AG09319 (cell line): Measurements from ENCODE around the gene CDH4.

ENCODE experiments used
- DNase-seq: peaks from one replicate; pipeline ENCODE4 v3.0.0-alpha.2; 2010; ENCODE audit warnings: low read depth; ENCODE audit errors: extremely low read depth
- TF ChIP-seq, protein P1 (sequence below): IDR thresholded peaks from 2 replicates; pipeline ENCODE4 v1.5.1; 2011; ENCODE audit warnings: low read depth, mild to moderate bottlenecking, inconsistent platforms, low read length, moderate library complexity

The CDH4 gene

DNA sequence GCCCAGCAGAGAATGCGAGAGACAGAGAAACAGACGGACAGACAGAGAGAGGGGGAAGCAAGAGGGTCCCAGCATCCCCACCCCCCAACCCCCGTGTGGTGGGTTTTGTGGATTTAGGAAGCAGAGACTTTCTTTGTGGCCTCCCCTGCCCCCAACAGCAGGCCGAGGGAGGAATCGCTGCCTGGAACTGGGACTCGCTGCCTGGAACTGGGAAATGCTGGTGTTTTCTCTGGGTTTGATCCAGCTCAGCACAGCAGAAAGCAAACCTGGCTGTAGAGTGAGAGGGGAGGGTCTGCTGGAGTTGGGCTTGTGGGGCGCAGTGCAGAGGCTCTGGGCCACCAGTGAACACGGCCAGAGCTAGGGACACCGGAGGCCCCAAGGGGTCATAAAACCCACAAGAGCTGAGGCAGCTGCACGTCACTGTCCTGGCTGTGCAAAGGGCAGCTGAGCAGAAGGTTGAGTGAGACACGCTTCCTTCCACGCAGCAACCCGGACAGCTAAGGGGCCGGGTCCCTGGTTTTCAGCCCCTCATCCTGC lies 631.9 kb downstream of the CDH4 start:
- no peak for DNase-seq
- TF ChIP-seq, protein P1, sequence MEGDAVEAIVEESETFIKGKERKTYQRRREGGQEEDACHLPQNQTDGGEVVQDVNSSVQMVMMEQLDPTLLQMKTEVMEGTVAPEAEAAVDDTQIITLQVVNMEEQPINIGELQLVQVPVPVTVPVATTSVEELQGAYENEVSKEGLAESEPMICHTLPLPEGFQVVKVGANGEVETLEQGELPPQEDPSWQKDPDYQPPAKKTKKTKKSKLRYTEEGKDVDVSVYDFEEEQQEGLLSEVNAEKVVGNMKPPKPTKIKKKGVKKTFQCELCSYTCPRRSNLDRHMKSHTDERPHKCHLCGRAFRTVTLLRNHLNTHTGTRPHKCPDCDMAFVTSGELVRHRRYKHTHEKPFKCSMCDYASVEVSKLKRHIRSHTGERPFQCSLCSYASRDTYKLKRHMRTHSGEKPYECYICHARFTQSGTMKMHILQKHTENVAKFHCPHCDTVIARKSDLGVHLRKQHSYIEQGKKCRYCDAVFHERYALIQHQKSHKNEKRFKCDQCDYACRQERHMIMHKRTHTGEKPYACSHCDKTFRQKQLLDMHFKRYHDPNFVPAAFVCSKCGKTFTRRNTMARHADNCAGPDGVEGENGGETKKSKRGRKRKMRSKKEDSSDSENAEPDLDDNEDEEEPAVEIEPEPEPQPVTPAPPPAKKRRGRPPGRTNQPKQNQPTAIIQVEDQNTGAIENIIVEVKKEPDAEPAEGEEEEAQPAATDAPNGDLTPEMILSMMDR = no peak

DNA sequence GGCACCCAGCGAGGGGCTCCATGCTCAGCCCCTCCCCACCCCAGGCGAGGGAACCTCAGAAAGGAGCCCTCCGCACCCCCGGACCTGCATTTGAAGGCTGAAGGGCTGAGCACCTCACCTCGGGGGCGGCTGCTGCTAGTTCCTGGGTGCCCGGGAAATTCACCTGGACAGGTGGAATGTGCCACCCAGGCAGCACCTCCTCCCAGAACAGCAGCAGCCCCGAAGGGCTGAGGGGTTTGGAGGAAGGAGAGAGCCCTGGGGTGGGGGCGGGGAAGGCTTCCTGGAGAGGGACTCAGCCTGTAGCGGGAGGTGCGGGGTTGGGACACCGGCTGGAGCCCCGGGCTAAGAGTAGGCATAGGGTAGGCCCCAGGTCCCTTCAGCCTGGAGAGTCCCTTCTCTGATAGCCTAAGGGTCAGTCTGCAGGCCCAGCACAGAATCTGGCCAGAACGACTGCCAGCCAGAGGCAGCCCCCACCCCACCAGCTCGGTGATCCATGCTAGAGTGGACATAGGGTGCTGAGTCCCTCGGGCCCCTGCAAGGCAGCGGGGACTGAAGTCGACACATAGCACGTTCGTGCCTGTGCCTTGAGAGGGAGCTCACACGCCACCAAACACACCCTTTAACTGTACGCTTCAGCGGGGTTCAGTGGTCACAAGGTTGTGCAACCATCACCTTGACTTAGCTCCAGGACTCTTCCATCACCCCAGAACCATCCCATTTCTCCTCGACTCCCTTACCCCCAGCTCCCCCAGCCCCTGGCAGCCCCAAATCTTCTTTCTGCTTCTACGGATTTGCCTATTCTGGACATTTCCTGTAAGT lies 632.7 kb downstream of the CDH4 start:
- TF ChIP-seq, protein P1 = no peak
- DNase-seq = no peak

DNA sequence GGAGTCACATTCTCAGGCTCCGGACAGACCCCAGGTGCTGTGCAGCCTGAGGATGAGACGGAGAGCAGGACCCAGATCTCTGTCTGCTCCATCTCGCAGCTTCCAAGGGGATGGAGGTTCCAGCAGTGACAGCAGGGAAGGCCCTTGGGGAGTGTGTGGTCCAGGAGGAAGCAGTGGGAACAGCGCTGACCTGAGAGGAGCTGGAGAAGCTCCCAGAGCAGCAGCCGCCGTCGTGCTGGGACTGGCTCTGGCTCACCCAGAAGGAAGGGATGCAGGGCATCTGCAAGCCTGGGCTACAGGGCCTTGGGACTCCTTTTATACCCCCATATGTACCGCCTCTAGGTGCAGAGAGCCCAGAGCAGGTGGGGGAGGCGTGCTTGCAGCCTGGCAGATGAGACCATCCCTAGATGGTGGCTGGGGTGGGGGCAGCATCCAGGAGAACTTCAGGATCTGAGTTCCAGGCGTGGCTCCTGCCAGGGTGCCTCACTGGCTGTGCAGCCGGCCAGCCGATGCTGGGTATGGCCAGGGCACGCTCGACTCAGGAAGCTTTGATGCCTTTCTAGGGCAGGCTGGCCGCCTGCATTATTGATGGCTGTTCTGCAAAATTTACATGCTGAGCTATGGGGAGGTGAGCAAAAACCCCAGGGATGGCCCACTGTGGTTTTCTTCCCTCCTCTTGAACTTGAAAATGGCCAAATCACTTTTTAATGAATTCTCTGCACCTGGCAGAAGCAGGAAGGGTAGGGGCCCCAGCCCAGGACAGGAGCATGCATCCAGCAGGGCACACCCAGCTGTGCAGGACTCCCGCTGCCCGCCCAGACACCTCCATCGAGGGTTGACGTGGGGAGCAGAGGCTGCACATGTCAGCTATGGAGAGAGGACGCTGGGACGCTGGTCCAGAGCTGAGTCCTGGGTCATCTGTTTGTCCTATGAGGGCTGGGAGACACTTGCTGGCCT lies 634.0 kb downstream of the CDH4 start:
- TF ChIP-seq, protein P1 = no peak
- no peak for DNase-seq

DNA sequence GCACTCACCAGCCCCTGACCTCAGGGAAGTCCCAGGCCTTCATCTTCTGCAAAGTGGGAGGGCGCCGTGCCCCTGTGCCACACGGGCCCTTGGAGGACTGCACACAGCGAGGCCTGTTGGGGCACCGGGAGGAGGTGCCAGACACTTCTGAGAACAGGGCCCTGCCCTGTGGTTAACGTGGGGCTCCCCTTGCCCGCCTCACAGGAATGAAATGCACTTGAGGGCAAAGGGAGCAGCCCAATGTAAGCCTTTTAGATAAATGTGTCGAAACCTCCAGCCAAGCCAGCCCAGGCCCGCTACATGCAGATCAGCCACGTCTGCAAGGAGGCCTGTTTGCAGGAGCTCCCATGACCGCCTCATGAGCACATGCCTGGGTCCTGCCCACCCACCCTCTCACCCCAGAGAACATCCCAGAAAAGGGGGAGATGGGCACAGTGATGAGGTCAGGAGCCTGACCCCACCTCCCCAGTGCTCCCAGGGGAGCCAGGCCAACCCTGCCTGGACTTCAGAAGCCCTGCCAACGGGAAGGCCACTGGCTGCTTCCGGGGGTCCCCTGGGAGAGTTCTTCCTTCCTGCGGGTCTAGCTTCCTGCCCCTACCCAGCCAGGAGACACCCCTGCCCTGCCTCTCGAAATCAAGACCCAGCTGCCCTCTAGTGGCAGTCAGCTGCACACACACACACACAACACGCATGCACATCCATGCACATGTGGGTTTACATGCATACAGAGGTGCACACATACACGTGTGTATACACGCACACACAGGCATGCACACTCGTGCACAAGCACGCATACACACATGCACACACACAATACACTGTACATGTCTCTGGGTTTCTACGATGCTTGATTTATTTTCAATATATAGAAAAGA lies 634.9 kb downstream of the CDH4 start:
- TF ChIP-seq, protein P1 = peak; percentile 68
- no peak for DNase-seq

DNA sequence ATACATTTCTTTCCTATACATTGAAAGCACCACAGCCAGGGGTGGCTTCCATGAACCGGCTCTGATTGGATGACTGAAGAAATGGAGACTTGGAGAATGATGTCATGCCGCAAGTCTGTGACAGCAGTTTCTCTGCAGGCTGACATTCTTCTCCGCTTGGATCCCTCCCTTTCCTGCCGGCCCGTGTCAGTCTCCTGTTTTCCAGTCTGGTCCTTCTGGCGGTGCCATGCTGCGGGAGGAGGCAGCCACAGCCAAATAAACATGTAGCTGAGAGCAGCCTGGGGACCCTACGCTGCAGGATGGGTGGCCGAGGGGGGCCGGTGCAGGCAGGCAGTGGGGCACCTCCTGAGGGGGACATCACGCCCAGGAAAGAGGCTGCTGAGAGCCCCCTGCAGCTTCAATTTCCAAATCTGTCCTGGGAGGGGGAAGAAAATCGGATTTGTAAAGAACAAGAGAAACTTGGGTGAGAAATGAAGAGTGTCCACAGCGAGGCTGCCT lies 635.6 kb downstream of the CDH4 start:
- TF ChIP-seq, protein P1 = no peak
- DNase-seq = no peak

DNA sequence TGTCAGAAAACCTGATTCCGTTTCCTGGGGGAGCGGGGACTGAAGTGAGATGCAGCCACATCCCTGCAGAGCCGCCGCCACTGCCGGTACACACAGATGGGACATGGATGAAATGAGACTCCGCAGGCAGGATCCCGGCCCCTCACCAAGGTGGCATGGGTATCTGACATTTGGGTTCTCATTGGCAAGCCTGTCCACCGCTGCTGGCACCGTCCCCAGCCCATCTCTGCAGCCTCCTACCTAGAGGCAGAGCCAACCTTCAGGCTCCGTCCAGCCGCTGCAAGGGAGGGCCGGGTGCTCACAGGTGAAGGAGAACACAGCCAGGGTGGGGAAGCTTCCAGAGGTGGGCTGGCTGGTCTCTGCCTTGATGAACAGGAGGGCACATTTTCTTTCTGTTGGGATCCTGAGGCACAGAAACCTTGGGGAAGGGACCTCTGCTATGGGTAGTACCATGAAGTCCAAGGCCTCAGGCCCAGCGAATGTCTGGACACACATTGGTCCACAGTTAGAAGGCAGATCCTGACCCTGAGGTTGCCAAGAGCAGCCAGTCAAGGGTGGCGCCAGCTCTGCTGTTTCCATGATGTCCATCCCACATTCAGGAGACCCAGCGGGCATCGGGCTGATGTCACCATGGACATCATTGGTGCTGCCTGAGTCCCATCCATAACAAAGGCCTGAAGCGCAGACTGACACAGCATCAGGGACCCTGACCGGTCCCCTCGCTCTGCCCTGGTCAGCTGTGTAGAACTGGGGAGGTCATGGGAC lies 636.2 kb downstream of the CDH4 start:
- DNase-seq = no peak
- TF ChIP-seq, protein P1 = no peak
